ENCODE results near the gene HAGHL. TPM values are rescaled to one million over a fixed set of nuclear protein-coding genes. Genes with fewer than 3 reads are reported as not detected.
"Not testable (repeated sequence)": the region's sequence is repeated elsewhere in the genome, so short reads cannot be mapped to it uniquely, and the experiment has no call there.

HAGHL gene
- total RNA-seq, 2 experiments from 2014 or later: 22.9 to 24.4 TPM

DNA sequence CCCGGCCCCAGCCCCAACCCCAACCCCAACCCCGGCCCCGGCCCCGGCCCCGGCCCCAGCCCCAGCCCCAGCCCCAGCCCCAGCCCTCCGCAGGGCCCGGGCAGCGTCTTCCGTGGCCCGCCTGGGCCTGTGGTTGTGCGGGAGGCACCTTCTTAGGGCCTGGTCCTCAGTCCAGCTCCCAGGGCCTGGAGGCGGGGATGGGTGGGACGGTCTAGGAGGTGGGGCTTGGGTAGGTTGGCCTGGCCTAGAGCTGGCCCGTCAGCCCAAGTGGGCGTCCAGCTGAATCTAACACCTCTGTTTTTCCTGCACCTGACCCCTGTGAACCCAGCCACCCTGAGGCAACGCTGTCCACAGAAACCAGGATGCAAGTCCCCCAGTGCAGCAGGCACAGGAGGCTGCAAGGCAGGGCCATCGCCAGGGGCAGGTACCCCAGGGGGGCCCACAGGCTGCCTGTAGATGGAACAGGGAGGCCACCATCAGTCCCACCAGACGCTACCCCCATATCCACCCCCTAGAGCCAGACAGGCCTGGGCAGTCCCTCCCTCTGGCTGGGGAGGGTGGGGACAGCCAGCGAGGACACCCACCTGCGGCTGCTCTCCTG is 42.4 kb downstream of the HAGHL start:
- Mint-ChIP-seq H3K27ac (no peak overlapping the region), H3K4me3 (no peak overlapping the region), H3K9me3 (no peaks in the 10 kb centered on the region), H3K4me1 (no peaks in the 10 kb centered on the region), H3K36me3 (no peaks in the 10 kb centered on the region), H3K27me3 (no peaks in the 10 kb centered on the region)
- no peak for DNase-seq

GRCh38 chr16:769934-770333 is 43.0 kb downstream of the HAGHL start:
- Mint-ChIP-seq H3K36me3 (no peaks in the 10 kb centered on the region), H3K4me1 (no peaks in the 10 kb centered on the region), H3K27me3 (no peaks in the 10 kb centered on the region), H3K27ac (no peak overlapping the region), H3K9me3 (no peaks in the 10 kb centered on the region), H3K4me3 (no peak overlapping the region)
- DNase-seq: no peak

GRCh38 chr16:770411-770810 is 43.5 kb downstream of the HAGHL start:
- Mint-ChIP-seq H3K4me1 (no peaks in the 10 kb centered on the region), H3K36me3 (no peaks in the 10 kb centered on the region), H3K4me3 (no peak overlapping the region), H3K27ac (no peak overlapping the region), H3K27me3 (no peaks in the 10 kb centered on the region), H3K9me3 (no peaks in the 10 kb centered on the region)
- DNase-seq: no peak

- peaks cover 12% of the 10 kb centered on the region for H3K27me3 Mint-ChIP-seq
- H3K4me3 Mint-ChIP-seq: no peak overlapping the region
- H3K27ac Mint-ChIP-seq: no peak overlapping the region
- no peaks in the 10 kb centered on the region for H3K4me1 Mint-ChIP-seq
- H3K9me3 Mint-ChIP-seq: no peaks in the 10 kb centered on the region
- no peak for DNase-seq
- no peaks in the 10 kb centered on the region for H3K36me3 Mint-ChIP-seq
Observed at GRCh38 chr16:772959-773358, 46.1 kb downstream of the HAGHL start.

- no peak for DNase-seq
- H3K4me1 Mint-ChIP-seq: no peaks in the 10 kb centered on the region
- H3K4me3 Mint-ChIP-seq: no peak overlapping the region
- H3K36me3 Mint-ChIP-seq: no peaks in the 10 kb centered on the region
- H3K27me3 Mint-ChIP-seq: peaks cover 14% of the 10 kb centered on the region
- no peak overlapping the region for H3K27ac Mint-ChIP-seq
- no peaks in the 10 kb centered on the region for H3K9me3 Mint-ChIP-seq
Observed at GRCh38 chr16:774086-775001, 47.4 kb downstream of the HAGHL start.

GRCh38 chr16:775236-775796 is 48.4 kb downstream of the HAGHL start:
- Mint-ChIP-seq H3K36me3 (no peaks in the 10 kb centered on the region), H3K4me3 (no peak overlapping the region), H3K27me3 (peaks cover 14% of the 10 kb centered on the region), H3K4me1 (no peaks in the 10 kb centered on the region), H3K27ac (no peak overlapping the region), H3K9me3 (no peaks in the 10 kb centered on the region)
- no peak for DNase-seq

- not testable (repeated sequence) for H3K27ac Mint-ChIP-seq, H3K36me3 Mint-ChIP-seq, DNase-seq, H3K9me3 Mint-ChIP-seq, H3K4me3 Mint-ChIP-seq, H3K4me1 Mint-ChIP-seq
- H3K27me3 Mint-ChIP-seq: peaks cover 17% of the 10 kb centered on the region
Observed at GRCh38 chr16:776298-776697, 49.4 kb downstream of the HAGHL start.

GRCh38 chr16:776824-777223 is 49.9 kb downstream of the HAGHL start:
- no peaks in the 10 kb centered on the region for H3K36me3 Mint-ChIP-seq
- H3K9me3 Mint-ChIP-seq: no peaks in the 10 kb centered on the region
- peaks cover 17% of the 10 kb centered on the region for H3K27me3 Mint-ChIP-seq
- DNase-seq: no peak
- no peak overlapping the region for H3K4me3 Mint-ChIP-seq
- no peak overlapping the region for H3K27ac Mint-ChIP-seq
- no peaks in the 10 kb centered on the region for H3K4me1 Mint-ChIP-seq

GRCh38 chr16:777826-778225 is 50.9 kb downstream of the HAGHL start:
- Mint-ChIP-seq H3K36me3 (no peaks in the 10 kb centered on the region), H3K4me1 (no peaks in the 10 kb centered on the region), H3K27me3 (peaks cover 17% of the 10 kb centered on the region), H3K27ac (no peak overlapping the region), H3K4me3 (no peak overlapping the region), H3K9me3 (no peaks in the 10 kb centered on the region)
- DNase-seq: no peak

GRCh38 chr16:778447-778846 is 51.5 kb downstream of the HAGHL start:
- H3K36me3 Mint-ChIP-seq: no peaks in the 10 kb centered on the region
- no peak overlapping the region for H3K4me3 Mint-ChIP-seq
- no peaks in the 10 kb centered on the region for H3K9me3 Mint-ChIP-seq
- no peak overlapping the region for H3K27ac Mint-ChIP-seq
- DNase-seq: no peak
- H3K27me3 Mint-ChIP-seq: peaks cover 17% of the 10 kb centered on the region
- H3K4me1 Mint-ChIP-seq: no peaks in the 10 kb centered on the region

DNA sequence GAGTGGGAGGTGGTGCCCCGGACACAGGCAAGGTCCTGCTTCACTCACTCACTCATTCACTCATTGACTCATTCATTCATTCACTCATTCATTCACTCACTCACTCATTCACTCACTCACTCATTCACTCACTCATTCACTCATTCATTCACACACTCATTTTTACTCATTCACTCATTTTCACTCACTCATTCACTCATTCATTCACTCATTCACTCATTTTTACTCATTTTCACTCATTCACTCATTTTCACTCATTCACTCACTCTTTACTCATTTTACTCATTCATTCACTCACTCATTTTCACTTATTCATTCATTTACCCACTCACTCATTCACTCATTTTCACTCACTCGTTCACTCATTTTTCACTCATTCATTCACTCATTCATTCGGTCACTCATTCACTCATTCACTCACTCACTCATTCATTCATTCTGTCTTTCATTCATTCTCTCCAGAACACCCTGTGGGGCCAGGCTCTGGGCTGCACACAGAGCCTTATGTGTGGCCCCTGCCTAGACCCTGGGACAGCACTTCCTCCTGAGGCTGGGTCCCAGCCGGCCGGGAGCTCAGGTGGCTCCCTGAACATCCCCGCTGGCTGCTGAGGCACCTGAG is 52.1 kb downstream of the HAGHL start:
- H3K9me3 Mint-ChIP-seq: no peaks in the 10 kb centered on the region
- no peak for DNase-seq
- no peak overlapping the region for H3K27ac Mint-ChIP-seq
- H3K4me1 Mint-ChIP-seq: no peaks in the 10 kb centered on the region
- H3K27me3 Mint-ChIP-seq: peaks cover 17% of the 10 kb centered on the region
- H3K4me3 Mint-ChIP-seq: no peak overlapping the region
- H3K36me3 Mint-ChIP-seq: no peaks in the 10 kb centered on the region

Other genes starting within 250 kb of the HAGHL start
- gene CAPN15, start 199.4 kb upstream of the HAGHL start, total RNA-seq: 10 to 100 TPM; 86.4 to 91.3 TPM
- not detected for gene PRR35, start 166.7 kb upstream of the HAGHL start, total RNA-seq
- gene NHLRC4, start 160.1 kb upstream of the HAGHL start, total RNA-seq: under 1 TPM; 0.54 to 0.76 TPM
- 10 to 100 TPM; 28.8 to 29.1 TPM for gene PIGQ, start 157.1 kb upstream of the HAGHL start, total RNA-seq
- gene RAB40C, start 137.0 kb upstream of the HAGHL start, total RNA-seq: 1 to 10 TPM; 7.2 to 7.6 TPM
- under 1 TPM in 1 of 2 experiments, not detected in 1; 0.10 TPM for gene WFIKKN1, start 96.1 kb upstream of the HAGHL start, total RNA-seq
- gene METTL26, start 90.8 kb upstream of the HAGHL start, total RNA-seq: 100 to 1,000 TPM; 127 to 128 TPM
- 10 to 100 TPM; 56.0 to 60.3 TPM for gene MCRIP2, start 85.3 kb upstream of the HAGHL start, total RNA-seq
- gene WDR90, start 77.7 kb upstream of the HAGHL start, total RNA-seq: 10 to 100 TPM; 84.5 to 86.0 TPM
- 100 to 1,000 TPM; 123 to 128 TPM for gene RHOT2, start 59.0 kb upstream of the HAGHL start, total RNA-seq
- gene RHBDL1, start 51.4 kb upstream of the HAGHL start, total RNA-seq: under 1 TPM; 0.49 to 0.72 TPM
- 10 to 100 TPM; 74.3 to 82.1 TPM for gene STUB1, start 46.7 kb upstream of the HAGHL start, total RNA-seq
- gene JMJD8, start 42.8 kb upstream of the HAGHL start, total RNA-seq: 10 to 100 TPM; 37.2 to 43.0 TPM
- gene WDR24, start 36.7 kb upstream of the HAGHL start, total RNA-seq: 10 to 100 TPM; 20.8 to 21.7 TPM
- 1 to 10 TPM; 3.2 to 6.0 TPM for gene FBXL16, start 21.3 kb upstream of the HAGHL start, total RNA-seq
- 10 to 100 TPM; 22.3 to 25.3 TPM for gene METRN, start 12.0 kb upstream of the HAGHL start, total RNA-seq
- gene ANTKMT, start 6.0 kb upstream of the HAGHL start, total RNA-seq: 10 to 100 TPM; 37.3 to 40.1 TPM
- gene CCDC78, start 663 bp upstream of the HAGHL start, total RNA-seq: 1 to 10 TPM; 6.5 to 8.1 TPM
- gene CIAO3, start 13.9 kb downstream of the HAGHL start, total RNA-seq: 10 to 100 TPM; 18.3 to 19.8 TPM
- gene MSLN, start 33.6 kb downstream of the HAGHL start, total RNA-seq: not detected
- 10 to 100 TPM; 41.8 to 42.3 TPM for gene RPUSD1, start 61.3 kb downstream of the HAGHL start, total RNA-seq
- 100 to 1,000 TPM in 1 of 2 experiments, 10 to 100 TPM in 1; 98.3 to 100 TPM for gene CHTF18, start 61.5 kb downstream of the HAGHL start, total RNA-seq
- gene GNG13, start 73.6 kb downstream of the HAGHL start, total RNA-seq: not detected
- gene LMF1, start 243.9 kb downstream of the HAGHL start, total RNA-seq: 1 to 10 TPM; 7.0 to 8.1 TPM

Measured in activated naive CD8-positive, alpha-beta T cell treated with anti-CD3 and anti-CD28 coated beads for 36 hours (primary cell).